Cardiac muscle cell (in vitro differentiated cells and primary cell): Measurements from ENCODE around the gene NOP56. TPM values are rescaled to one million over a fixed set of nuclear protein-coding genes. Genes with fewer than 3 reads are reported as not detected.

Experiments used
- DNase-seq, 2 donors: peaks; one replicate each; pipeline versions ENCODE4 v3.0.0 to v3.0.0-alpha.2; 2010 to 2017; ENCODE audit warnings: low read depth in 1 of 2, low spot score in 1 of 2
- H3K27ac ChIP-seq: fragments of 200-600 bp; sonication (generic); 2 replicates; pipeline ENCODE4 v1.5.1; 2016
- H3K27me3 ChIP-seq: fragments of 200-600 bp; sonication (generic); 2 replicates; pipeline ENCODE4 v1.6.0; 2016; ENCODE audit warnings: control low read depth
- H3K36me3 ChIP-seq: fragments of 200-600 bp; sonication (generic); 2 replicates; pipeline ENCODE4 v1.5.1; 2016; ENCODE audit warnings: control low read depth
- H3K4me1 ChIP-seq: fragments of 200-600 bp; sonication (generic); 2 replicates; pipeline ENCODE4 v1.8.1; 2017; ENCODE audit warnings: low read depth, mild to moderate bottlenecking, mixed run types
- H3K4me3 ChIP-seq: fragments of 200-600 bp; sonication (generic); 2 replicates; pipeline ENCODE4 v1.5.1; 2016; ENCODE audit warnings: mild to moderate bottlenecking
- H3K9me3 ChIP-seq: fragments of 200-600 bp; sonication (generic); 2 replicates; pipeline ENCODE4 v1.5.1; 2017; ENCODE audit warnings: low read depth, mild to moderate bottlenecking, control low read depth
- CTCF ChIP-seq: IDR thresholded peaks from 2 replicates; pipeline ENCODE4 v1.5.1; 2012; ENCODE audit warnings: low read depth, mild to moderate bottlenecking, low read length
- polyA plus RNA-seq: library from polyadenylated mRNA; unstranded; fragments of >200 nt; fragmentation: Nextera tagmentation; extraction: Ambion mirVana; gene quantifications from 2 replicates; pipeline ENCODE4 v1.2.1, GENCODE V29; 2016
- total RNA-seq: library from RNA; depleted of rRNA; stranded (reverse); fragments of >200 nt; gene quantifications from 2 replicates; pipeline ENCODE4 v1.2.3, GENCODE V29; 2016

The NOP56 gene
- total and polyA plus RNA-seq, 2 experiments from 2014 or later = 140 to 262 TPM

GRCh38 chr20:2610326-2610725, 42.1 kb upstream of the NOP56 start:
- no peak overlapping the region for H3K4me3 ChIP-seq
- H3K27ac ChIP-seq = no peak overlapping the region
- peaks cover 8% of the 10 kb centered on the region for H3K27me3 ChIP-seq
- DNase-seq = no peak
- H3K9me3 ChIP-seq = no peaks in the 10 kb centered on the region
- TF ChIP-seq CTCF = no peak
- H3K4me1 ChIP-seq = no peaks in the 10 kb centered on the region
- no peaks in the 10 kb centered on the region for H3K36me3 ChIP-seq

GRCh38 chr20:2610941-2611720, 41.3 kb upstream of the NOP56 start:
- peaks cover 8% of the 10 kb centered on the region for H3K27me3 ChIP-seq
- H3K27ac ChIP-seq = no peak overlapping the region
- no peak for TF ChIP-seq CTCF
- H3K9me3 ChIP-seq = no peaks in the 10 kb centered on the region
- no peak for DNase-seq
- no peaks in the 10 kb centered on the region for H3K4me1 ChIP-seq
- H3K36me3 ChIP-seq = no peaks in the 10 kb centered on the region
- H3K4me3 ChIP-seq = no peak overlapping the region

- Histone ChIP-seq H3K36me3 (no peaks in the 10 kb centered on the region), H3K4me1 (no peaks in the 10 kb centered on the region), H3K9me3 (no peaks in the 10 kb centered on the region), H3K4me3 (no peak overlapping the region), H3K27ac (no peak overlapping the region), H3K27me3 (peaks cover 8% of the 10 kb centered on the region)
- DNase-seq = no peak
- no peak for TF ChIP-seq CTCF
Measured at GRCh38 chr20:2612073-2612472, 40.4 kb upstream of the NOP56 start.

GRCh38 chr20:2616634-2617033, 35.8 kb upstream of the NOP56 start:
- Histone ChIP-seq H3K27ac (no peak overlapping the region), H3K9me3 (no peaks in the 10 kb centered on the region), H3K27me3 (no peaks in the 10 kb centered on the region), H3K4me1 (no peaks in the 10 kb centered on the region), H3K4me3 (no peak overlapping the region), H3K36me3 (no peaks in the 10 kb centered on the region)
- no peak for DNase-seq
- no peak for TF ChIP-seq CTCF

GRCh38 chr20:2617099-2617714, 35.2 kb upstream of the NOP56 start:
- no peaks in the 10 kb centered on the region for H3K4me1 ChIP-seq
- H3K27ac ChIP-seq = no peak overlapping the region
- H3K9me3 ChIP-seq = no peaks in the 10 kb centered on the region
- H3K4me3 ChIP-seq = no peak overlapping the region
- TF ChIP-seq CTCF = no peak
- no peaks in the 10 kb centered on the region for H3K36me3 ChIP-seq
- no peak for DNase-seq
- no peaks in the 10 kb centered on the region for H3K27me3 ChIP-seq
